Activated T-cell treated with anti-CD3 and anti-CD28 coated beads, Interleukin-2, amount 50 U/mL, for 24 hours (primary cell): ENCODE measurements around the gene DESI2.
"Not testable (repeated sequence)": the region's sequence is repeated elsewhere in the genome, so short reads cannot be mapped to it uniquely, and the experiment has no call there.

Experiments used
- DNase-seq: peaks from one replicate; pipeline ENCODE4 v3.0.0-alpha.2; 2020
- H3K27ac Mint-ChIP-seq: 2 replicates; pipeline ENCODE4 v1.8.0; 2020; ENCODE audit warnings: mild to moderate bottlenecking, mixed read lengths
- H3K27me3 Mint-ChIP-seq: 2 replicates; pipeline ENCODE4 v1.8.0; 2020; ENCODE audit warnings: mixed read lengths
- H3K36me3 Mint-ChIP-seq: 2 replicates; pipeline ENCODE4 v1.8.0; 2020; ENCODE audit warnings: low read depth, mixed read lengths
- H3K4me1 Mint-ChIP-seq: 2 replicates; pipeline ENCODE4 v1.8.0; 2020; ENCODE audit warnings: low read depth, mixed read lengths
- H3K4me3 Mint-ChIP-seq: 2 replicates; pipeline ENCODE4 v1.8.0; 2020; ENCODE audit warnings: mild to moderate bottlenecking, moderate library complexity, mixed read lengths
- H3K9me3 Mint-ChIP-seq: 2 replicates; pipeline ENCODE4 v1.8.0; 2020; ENCODE audit warnings: mixed read lengths

DESI2 gene

GRCh38 chr1:244735876-244736561 lies 83.1 kb downstream of the DESI2 start:
- Mint-ChIP-seq H3K4me3 (no peak overlapping the region), H3K27me3 (peaks cover 20% of the 10 kb centered on the region), H3K27ac (no peak overlapping the region), H3K36me3 (no peaks in the 10 kb centered on the region), H3K4me1 (peaks cover 2% of the 10 kb centered on the region), H3K9me3 (no peaks in the 10 kb centered on the region)
- DNase-seq = no peak

GRCh38 chr1:244739140-244739539 lies 86.2 kb downstream of the DESI2 start:
- H3K27ac Mint-ChIP-seq, H3K36me3 Mint-ChIP-seq, H3K27me3 Mint-ChIP-seq: not testable (repeated sequence)

DNA sequence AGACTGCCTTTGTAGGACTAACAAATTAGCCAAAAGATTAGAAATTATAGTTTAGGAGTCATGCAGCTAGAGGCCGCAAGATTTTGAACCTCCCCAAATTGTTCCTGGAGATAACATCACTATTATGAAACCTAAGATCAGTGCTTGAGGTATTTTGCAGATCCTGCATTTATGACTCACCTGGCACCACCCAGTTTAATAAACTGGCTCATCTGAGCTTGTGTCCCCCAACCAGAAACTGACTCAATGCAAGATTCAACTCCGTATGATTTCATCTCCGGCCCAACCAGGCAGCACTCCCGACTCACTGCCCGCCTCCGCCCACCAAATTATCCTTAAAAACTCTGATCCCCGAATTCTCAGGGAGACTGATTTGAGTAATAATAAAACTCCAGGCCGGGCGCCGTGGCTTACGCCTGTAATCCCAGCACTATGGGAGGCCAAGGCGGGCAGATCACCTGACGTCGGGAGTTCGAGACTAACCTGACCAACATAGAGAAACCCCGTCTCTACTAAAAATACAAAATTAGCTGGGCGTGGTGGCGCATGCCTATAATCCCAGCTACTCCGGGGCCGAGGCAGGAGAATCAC lies 87.2 kb downstream of the DESI2 start:
- not testable (repeated sequence) for H3K36me3 Mint-ChIP-seq, H3K9me3 Mint-ChIP-seq, H3K27me3 Mint-ChIP-seq, H3K27ac Mint-ChIP-seq, H3K4me1 Mint-ChIP-seq, H3K4me3 Mint-ChIP-seq, DNase-seq

More at GRCh38 chr1:244739140-244739539, 86.2 kb downstream of the DESI2 start:
- H3K4me3 Mint-ChIP-seq, H3K9me3 Mint-ChIP-seq, H3K4me1 Mint-ChIP-seq, DNase-seq: not testable (repeated sequence)

DNA sequence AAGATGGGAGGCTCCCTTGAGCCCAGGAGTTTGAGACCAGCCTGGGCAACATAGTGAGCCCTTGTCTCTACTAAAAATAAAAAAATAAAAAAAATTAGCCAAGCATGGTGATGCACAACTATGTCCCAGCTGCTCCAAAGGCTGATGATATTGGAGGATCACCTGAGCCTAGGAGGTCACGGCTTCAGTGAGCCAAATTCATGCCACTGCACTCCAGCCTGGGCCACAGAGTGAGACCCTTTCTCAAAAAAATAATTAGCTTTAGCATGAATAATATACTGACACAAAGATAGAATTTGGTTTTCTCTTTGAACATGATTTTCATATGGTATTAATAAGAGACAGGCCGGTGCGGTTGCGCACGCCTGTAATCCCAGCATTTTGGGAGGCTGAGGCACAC lies 88.8 kb downstream of the DESI2 start:
- no peaks in the 10 kb centered on the region for H3K36me3 Mint-ChIP-seq

DNA sequence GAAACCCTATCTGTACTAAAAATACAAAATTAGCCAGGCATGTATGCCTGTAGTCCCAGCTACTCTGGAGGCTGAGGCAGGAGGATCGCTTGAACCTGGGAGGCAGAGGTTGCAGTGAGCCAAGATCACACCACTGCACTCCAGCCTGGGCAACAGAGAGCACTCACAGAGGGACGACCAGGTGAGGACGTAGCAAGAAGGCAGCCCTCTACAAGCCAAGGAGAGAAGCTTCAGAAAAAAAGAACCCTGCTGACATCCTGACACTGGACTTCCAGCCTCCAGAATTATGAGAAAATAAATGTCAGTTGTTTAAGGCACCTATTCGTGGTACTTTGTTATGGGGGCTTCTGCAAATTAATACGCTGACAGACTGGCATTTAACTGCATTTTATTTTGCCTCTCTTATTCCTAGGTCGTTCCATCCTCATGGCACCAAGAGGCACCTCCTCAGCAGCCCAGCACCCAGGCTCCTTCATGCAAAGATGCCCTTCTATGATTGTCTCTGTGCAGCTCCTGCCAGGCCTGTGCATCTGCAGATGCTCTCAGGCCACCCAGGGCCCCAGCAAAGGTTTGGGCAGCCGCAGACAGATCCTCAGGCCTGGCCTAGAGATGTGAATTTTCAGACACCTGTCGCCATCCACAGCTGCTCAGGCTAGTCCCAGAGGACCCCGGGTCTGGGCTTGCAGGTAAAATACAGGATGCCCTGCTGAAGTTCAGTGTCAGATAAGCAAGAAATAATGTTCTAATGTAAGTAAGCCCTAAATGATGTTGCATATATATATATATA lies 96.5 kb downstream of the DESI2 start:
- no peaks in the 10 kb centered on the region for H3K36me3 Mint-ChIP-seq
- H3K4me3 Mint-ChIP-seq = no peak overlapping the region
- H3K4me1 Mint-ChIP-seq = no peaks in the 10 kb centered on the region
- no peaks in the 10 kb centered on the region for H3K9me3 Mint-ChIP-seq
- DNase-seq = no peak
- no peaks in the 10 kb centered on the region for H3K27me3 Mint-ChIP-seq
- no peak overlapping the region for H3K27ac Mint-ChIP-seq

More for the DNA sequence above, 88.8 kb downstream of the DESI2 start:
- Mint-ChIP-seq H3K9me3 (no peaks in the 10 kb centered on the region), H3K4me3 (no peak overlapping the region), H3K27me3 (no peaks in the 10 kb centered on the region), H3K4me1 (no peaks in the 10 kb centered on the region), H3K27ac (no peak overlapping the region)
- no peak for DNase-seq

DNA sequence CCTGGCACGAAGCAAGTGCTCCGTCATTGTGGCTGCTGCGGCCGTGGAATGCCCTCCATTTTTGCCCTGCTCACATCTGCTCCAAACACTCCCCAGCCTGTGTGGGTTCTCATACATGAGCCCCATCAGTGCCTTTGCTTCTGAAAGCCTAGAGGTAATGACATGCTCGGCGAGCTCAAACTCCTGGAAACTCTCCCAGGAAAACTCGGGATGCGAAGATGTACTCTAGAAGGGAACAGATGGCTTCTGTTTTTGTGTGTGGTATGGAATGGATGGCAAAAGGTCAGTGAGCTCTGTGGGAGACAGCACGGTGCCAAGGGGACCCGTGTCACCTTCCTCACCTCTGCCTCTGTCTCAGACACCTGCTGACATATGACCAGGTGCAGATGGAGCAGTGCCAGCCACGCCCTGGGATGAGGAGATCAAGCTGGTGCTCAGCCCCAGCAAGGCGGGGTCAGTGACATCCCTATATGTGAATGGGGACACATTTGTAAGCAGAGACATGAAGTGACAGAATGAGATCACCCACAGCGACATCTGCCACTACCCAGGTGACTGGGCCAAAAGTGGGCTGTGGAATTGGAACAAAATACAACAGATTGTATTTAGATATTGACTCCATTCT lies 98.5 kb downstream of the DESI2 start:
- Mint-ChIP-seq H3K9me3 (no peaks in the 10 kb centered on the region), H3K36me3 (no peaks in the 10 kb centered on the region), H3K4me1 (no peaks in the 10 kb centered on the region), H3K4me3 (no peak overlapping the region), H3K27ac (no peak overlapping the region), H3K27me3 (no peaks in the 10 kb centered on the region)
- no peak for DNase-seq

- no peak overlapping the region for H3K4me3 Mint-ChIP-seq
- no peaks in the 10 kb centered on the region for H3K27me3 Mint-ChIP-seq
These were observed 102.7 kb downstream of the DESI2 start for GRCh38 chr1:244755673-244756072.

GRCh38 chr1:244757091-244757939 lies 104.4 kb downstream of the DESI2 start:
- DNase-seq = no peak
- H3K9me3 Mint-ChIP-seq = no peaks in the 10 kb centered on the region
- H3K36me3 Mint-ChIP-seq = no peaks in the 10 kb centered on the region
- no peak overlapping the region for H3K4me3 Mint-ChIP-seq
- H3K27me3 Mint-ChIP-seq = no peaks in the 10 kb centered on the region
- H3K27ac Mint-ChIP-seq = no peak overlapping the region
- no peaks in the 10 kb centered on the region for H3K4me1 Mint-ChIP-seq

More at GRCh38 chr1:244755673-244756072, 102.7 kb downstream of the DESI2 start:
- no peaks in the 10 kb centered on the region for H3K36me3 Mint-ChIP-seq
- no peaks in the 10 kb centered on the region for H3K4me1 Mint-ChIP-seq
- no peak overlapping the region for H3K27ac Mint-ChIP-seq
- no peaks in the 10 kb centered on the region for H3K9me3 Mint-ChIP-seq
- no peak for DNase-seq
